K562 (cell line): Measurements from ENCODE around the gene IQCM. TPM values are rescaled to one million over a fixed set of nuclear protein-coding genes. Genes with fewer than 3 reads are reported as not detected.

ENCODE experiments used
- ATAC-seq: fragments of 200-7000 bp; cut with Tn5 transposase; 3 replicates; pipeline ENCODE4 v1.9.1; 2020; ENCODE audit warnings: moderate library complexity
- BruUV-seq: library from RNA; stranded (reverse); fragments of 400-500 nt; replicated peaks from 2 replicates; lab custom pipeline; 2021; lab: Mats Ljungman, UMichigan
- CTCF ChIA-PET: fragments of 300-600 bp; formaldehyde crosslinking; extraction: SDS; loops from one replicate; lab custom pipeline; 2021; ENCODE audit warnings: low intra/inter-chr PET ratio; lab: Yijun Ruan, JAX
- POLR2A ChIA-PET: fragments of 300-600, 350-650 bp; sonication (Branson Sonifier 250); formaldehyde crosslinking; extraction: SDS; loops from one replicate; lab custom pipeline; 2021; ENCODE audit warnings: antibody characterized with exemption, inconsistent platforms; lab: Yijun Ruan, JAX
- DNase-seq, 4 experiments: peaks; one replicate each; pipeline versions ENCODE4 v3.0.0 to v3.0.0-alpha.2; 2011 to 2018; ENCODE audit warnings: low spot score in 3 of 4, mixed read lengths in 3 of 4; ENCODE audit errors: extremely low read depth in 1 of 4
- FAIRE-seq: peaks from 2 replicates; lab custom pipeline; 2011; peaks lifted over from hg19 to GRCh38; lab: Jason Lieb, UNC
- H2AFZ ChIP-seq: 2 replicates; pipeline ENCODE4 v1.6.0; 2011; ENCODE audit warnings: low read depth, low read length, control low read depth, inconsistent platforms
- H3K27ac ChIP-seq: fragments of 200-600 bp; 3 replicates; pipeline ENCODE4 v1.8.0; 2011; ENCODE audit warnings: low read depth, mild to moderate bottlenecking, control low read depth, inconsistent platforms, low read length, moderate library complexity, mixed read lengths; ENCODE audit errors: extremely low read depth
- H3K27me3 ChIP-seq, 2 experiments: fragments of 300-600 bp in 1 of 2; 2 replicates in 1 of 2; 3 replicates in 1 of 2; pipeline versions ENCODE4 v1.6.0 to v1.8.0; 2011; ENCODE audit warnings: inconsistent platforms in 2 of 2, low read length in 2 of 2, mild to moderate bottlenecking in 1 of 2, mixed read lengths in 1 of 2, moderate library complexity in 1 of 2; ENCODE audit not compliant: control insufficient read depth in 2 of 2, insufficient read depth in 2 of 2
- H3K36me3 ChIP-seq: fragments of 300-600 bp; 3 replicates; pipeline ENCODE4 v1.8.0; 2011; ENCODE audit warnings: mild to moderate bottlenecking, low read length, inconsistent platforms; ENCODE audit not compliant: control insufficient read depth, insufficient read depth
- H3K4me1 ChIP-seq, 2 experiments: fragments of 200-600 bp in 1 of 2; replicated peaks in 1 of 2; 2 replicates in 1 of 2; 3 replicates in 1 of 2; pipeline versions ENCODE4 v1.5.1 to v1.8.0; 2011; ENCODE audit warnings: inconsistent platforms in 2 of 2, low read length in 2 of 2, mild to moderate bottlenecking in 1 of 2, mixed read lengths in 1 of 2, moderate library complexity in 1 of 2; ENCODE audit not compliant: control insufficient read depth in 2 of 2, insufficient read depth in 2 of 2
- H3K4me2 ChIP-seq: 2 replicates; pipeline ENCODE4 v1.6.1; 2011; ENCODE audit warnings: low read length, control low read depth, inconsistent platforms, mixed read lengths; ENCODE audit not compliant: insufficient read depth
- H3K4me3 ChIP-seq: fragments of 200-600 bp; sonication (generic), shearing (Covaris generic); 2 replicates; pipeline ENCODE4 v1.5.1; 2016; ENCODE audit warnings: control low read depth, inconsistent platforms
- H3K79me2 ChIP-seq: fragments of 200-600 bp; 3 replicates; pipeline ENCODE4 v1.8.0; 2011; ENCODE audit warnings: low read length, inconsistent platforms; ENCODE audit not compliant: control insufficient read depth, insufficient read depth
- H3K9ac ChIP-seq, 2 experiments: 2 replicates each; pipeline versions ENCODE4 v1.6.0 to v1.6.1; 2011; ENCODE audit warnings: low read depth in 2 of 2, low read length in 2 of 2, control low read depth in 1 of 2, inconsistent platforms in 1 of 2, mild to moderate bottlenecking in 1 of 2, mixed read lengths in 1 of 2; ENCODE audit not compliant: insufficient read depth in 1 of 2
- H3K9me1 ChIP-seq: one replicate; pipeline ENCODE4 v1.6.0; 2011; ENCODE audit warnings: inconsistent platforms, mild to moderate bottlenecking, low read length, moderate library complexity; ENCODE audit not compliant: control insufficient read depth, insufficient read depth
- H3K9me3 ChIP-seq: replicated peaks from 2 replicates; pipeline ENCODE4 v1.5.1; 2011; ENCODE audit warnings: low read depth, low read length, inconsistent platforms; ENCODE audit not compliant: control insufficient read depth, insufficient read depth
- H4K20me1 ChIP-seq: replicated peaks from 2 replicates; pipeline ENCODE4 v1.6.1; 2011; ENCODE audit warnings: low read length, inconsistent platforms, mixed read lengths; ENCODE audit not compliant: control insufficient read depth, insufficient read depth
- COPS2 ChIP-seq: fragments of 450-650 bp; conservative IDR thresholded peaks from 2 replicates; pipeline ENCODE4 v1.6.1; 2016; ENCODE audit warnings: mild to moderate bottlenecking, moderate library complexity
- HDAC2 ChIP-seq: fragments of 450-650 bp; IDR thresholded peaks from 2 replicates; pipeline ENCODE4 v1.6.1; 2016; ENCODE audit warnings: mild to moderate bottlenecking
- IRF2 ChIP-seq: sonication (generic); formaldehyde crosslinking; IDR thresholded peaks from 2 replicates; pipeline ENCODE4 v1.8.1; 2022; ENCODE audit warnings: mild to moderate bottlenecking, missing genetic modification reagents
- KLF6 ChIP-seq: fragments of 250-450 bp; sonication (Bioruptor Pico); IDR thresholded peaks from 2 replicates; pipeline ENCODE4 v1.4.0; 2020; ENCODE audit warnings: mild to moderate bottlenecking, moderate library complexity, borderline replicate concordance
- MCM7 ChIP-seq, 2 experiments: fragments of 450-650 bp; IDR thresholded peaks; 2 replicates each; pipeline ENCODE4 v1.6.1; 2016 to 2018
- MITF ChIP-seq: IDR thresholded peaks from 2 replicates; pipeline ENCODE4 v1.6.1; 2014; ENCODE audit warnings: antibody characterized with exemption
- MTA3 ChIP-seq: fragments of 450-650 bp; formaldehyde crosslinking; IDR thresholded peaks from 2 replicates; pipeline ENCODE4 v1.6.1; 2017; ENCODE audit warnings: mild to moderate bottlenecking, borderline replicate concordance
- PHF21A ChIP-seq: fragments of 450-650 bp; IDR thresholded peaks from 2 replicates; pipeline ENCODE4 v1.6.1; 2017; ENCODE audit warnings: low read depth, borderline replicate concordance
- RBM14 ChIP-seq: fragments of 200-400 bp; formaldehyde crosslinking; IDR thresholded peaks from 2 replicates; pipeline ENCODE4 v1.6.1; 2018; ENCODE audit warnings: low read depth, mild to moderate bottlenecking, low read length, moderate library complexity, borderline replicate concordance; ENCODE audit not compliant: insufficient read depth
- SUPT5H ChIP-seq: fragments of 450-650 bp; IDR thresholded peaks from 2 replicates; pipeline ENCODE4 v1.6.1; 2016
- ZNF316 ChIP-seq: fragments of 450-650 bp; IDR thresholded peaks from 2 replicates; pipeline ENCODE4 v1.6.1; 2016
- in situ Hi-C: fragments of 300-500 bp; cut with MboI; formaldehyde crosslinking; loops from 4 replicates; pipeline ENCODE4 v1.15.0; 2018; ENCODE audit warnings: inconsistent platforms, mixed read lengths
- intact Hi-C: fragments of 100-400 bp; cut with micrococcal nuclease; formaldehyde crosslinking; loops from 2 replicates; pipeline ENCODE4 v1.14.2; 2022
- polyA plus RNA-seq, 8 experiments: library from polyadenylated mRNA; depleted of rRNA in 4 of 8; stranded (reverse) in 5 of 8; unstranded in 3 of 8; fragments of >200 nt; fragmentation: Nextera tagmentation in 2 of 8; fragmentation: Illumina TruSeq in 1 of 8; extraction: Ambion mirVana in 2 of 8; extraction: Trizol in 1 of 8; gene quantifications; 2 replicates each; pipeline versions ENCODE4 v1.2.1 to v1.2.3, GENCODE V29; 2011 to 2014; ENCODE audit warnings: inconsistent platforms in 1 of 8, missing spikeins in 1 of 8
- total RNA-seq, 7 experiments: library from RNA; depleted of rRNA in 6 of 7; stranded (reverse); fragments of >200 nt in 6 of 7; fragmentation: Illumina TruSeq in 2 of 7; extraction: Trizol in 2 of 7; gene quantifications; 2 replicates each; pipeline versions ENCODE4 v1.2.1 to v1.2.3, GENCODE V29; 2011 to 2021; ENCODE audit warnings: low replicate concordance in 1 of 7
- TF ChIP-seq, protein P1 (sequence below): fragments of 250-450 bp; sonication (Bioruptor Pico); IDR thresholded peaks from 2 replicates; pipeline ENCODE4 v1.4.0; 2020; ENCODE audit warnings: mild to moderate bottlenecking, moderate library complexity, borderline replicate concordance
- TF ChIP-seq, protein P2 (sequence below): fragments of 450-650 bp; formaldehyde crosslinking; IDR thresholded peaks from 2 replicates; pipeline ENCODE4 v1.4.0; 2022; ENCODE audit warnings: missing genetic modification characterization

Gene IQCM
- total and polyA plus RNA-seq, 9 of the 15 experiments (the other 6 are each of a cell fraction or from before 2014, with no cell fraction given), result not detected

DNA sequence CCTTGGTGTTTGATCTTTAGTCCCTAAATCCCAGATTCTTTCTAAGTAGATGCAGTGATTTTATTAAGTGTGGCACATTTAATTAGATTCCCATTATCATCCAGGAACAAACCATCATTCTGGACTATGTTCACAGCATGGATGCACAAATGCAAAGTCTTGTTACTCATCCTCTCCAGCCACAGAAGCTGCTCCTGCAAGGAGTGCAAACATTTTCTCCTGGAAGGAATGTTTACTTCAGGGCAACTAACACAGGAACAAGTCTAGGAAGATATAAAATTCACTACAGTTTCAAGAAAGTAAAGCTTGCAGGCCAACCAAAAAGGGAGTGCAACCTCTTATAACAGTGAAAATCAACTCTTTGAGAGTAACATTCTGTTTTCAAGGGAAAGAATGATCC is 106.0 kb downstream of the IQCM start:
- Histone ChIP-seq H2AFZ (no peak overlapping the region), H3K27ac (no peak overlapping the region), H3K36me3 (no peaks in the 10 kb centered on the region), H3K4me2 (no peak overlapping the region), H3K79me2 (no peaks in the 10 kb centered on the region), H3K4me3 (no peak overlapping the region), H3K4me1 (no peaks in the 10 kb centered on the region), H3K9me3 (no peaks in the 10 kb centered on the region), H3K9ac (no peak overlapping the region), H4K20me1 (no peaks in the 10 kb centered on the region), H3K9me1 (no peaks in the 10 kb centered on the region), H3K27me3 (no peaks in the 10 kb centered on the region)
- FAIRE-seq (no peak), ATAC-seq (no peak), DNase-seq (no peak)
- no peak for TF ChIP-seq MITF
- TF ChIP-seq MCM7 (IDR thresholded peaks at IDR 0.05), result no peak
- TF ChIP-seq, protein P1, sequence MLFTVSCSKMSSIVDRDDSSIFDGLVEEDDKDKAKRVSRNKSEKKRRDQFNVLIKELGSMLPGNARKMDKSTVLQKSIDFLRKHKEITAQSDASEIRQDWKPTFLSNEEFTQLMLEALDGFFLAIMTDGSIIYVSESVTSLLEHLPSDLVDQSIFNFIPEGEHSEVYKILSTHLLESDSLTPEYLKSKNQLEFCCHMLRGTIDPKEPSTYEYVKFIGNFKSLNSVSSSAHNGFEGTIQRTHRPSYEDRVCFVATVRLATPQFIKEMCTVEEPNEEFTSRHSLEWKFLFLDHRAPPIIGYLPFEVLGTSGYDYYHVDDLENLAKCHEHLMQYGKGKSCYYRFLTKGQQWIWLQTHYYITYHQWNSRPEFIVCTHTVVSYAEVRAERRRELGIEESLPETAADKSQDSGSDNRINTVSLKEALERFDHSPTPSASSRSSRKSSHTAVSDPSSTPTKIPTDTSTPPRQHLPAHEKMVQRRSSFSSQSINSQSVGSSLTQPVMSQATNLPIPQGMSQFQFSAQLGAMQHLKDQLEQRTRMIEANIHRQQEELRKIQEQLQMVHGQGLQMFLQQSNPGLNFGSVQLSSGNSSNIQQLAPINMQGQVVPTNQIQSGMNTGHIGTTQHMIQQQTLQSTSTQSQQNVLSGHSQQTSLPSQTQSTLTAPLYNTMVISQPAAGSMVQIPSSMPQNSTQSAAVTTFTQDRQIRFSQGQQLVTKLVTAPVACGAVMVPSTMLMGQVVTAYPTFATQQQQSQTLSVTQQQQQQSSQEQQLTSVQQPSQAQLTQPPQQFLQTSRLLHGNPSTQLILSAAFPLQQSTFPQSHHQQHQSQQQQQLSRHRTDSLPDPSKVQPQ (CRISPR knock-in tag), result no peak
- TF ChIP-seq, protein P2, sequence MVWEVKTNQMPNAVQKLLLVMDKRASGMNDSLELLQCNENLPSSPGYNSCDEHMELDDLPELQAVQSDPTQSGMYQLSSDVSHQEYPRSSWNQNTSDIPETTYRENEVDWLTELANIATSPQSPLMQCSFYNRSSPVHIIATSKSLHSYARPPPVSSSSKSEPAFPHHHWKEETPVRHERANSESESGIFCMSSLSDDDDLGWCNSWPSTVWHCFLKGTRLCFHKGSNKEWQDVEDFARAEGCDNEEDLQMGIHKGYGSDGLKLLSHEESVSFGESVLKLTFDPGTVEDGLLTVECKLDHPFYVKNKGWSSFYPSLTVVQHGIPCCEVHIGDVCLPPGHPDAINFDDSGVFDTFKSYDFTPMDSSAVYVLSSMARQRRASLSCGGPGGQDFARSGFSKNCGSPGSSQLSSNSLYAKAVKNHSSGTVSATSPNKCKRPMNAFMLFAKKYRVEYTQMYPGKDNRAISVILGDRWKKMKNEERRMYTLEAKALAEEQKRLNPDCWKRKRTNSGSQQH, result no peak
- TF ChIP-seq MTA3, result no peak
- no peak for TF ChIP-seq IRF2
- TF ChIP-seq PHF21A, result no peak
- no peak for TF ChIP-seq RBM14
- no peak for TF ChIP-seq ZNF316
- TF ChIP-seq SUPT5H, result no peak
- no peak for TF ChIP-seq KLF6 (CRISPR knock-in tag)
- TF ChIP-seq HDAC2, result no peak
- no peak for TF ChIP-seq COPS2
- no TSS peak for BruUV-seq
- ChIA-PET CTCF (no interaction called here), POLR2A (no interaction called here)
- intact Hi-C loops (no loop called here), in situ Hi-C loops (no loop called here)
